ENCODE data around the gene HNF1B.
"Not testable (repeated sequence)": the region's sequence is repeated elsewhere in the genome, so short reads cannot be mapped to it uniquely, and the experiment has no call there.

Gene HNF1B

GRCh38 chr17:37788526-37788925 is 43.7 kb upstream of the HNF1B start:
- CTCF ChIA-PET, result no interaction called here
- DNase-seq (ENCODE audit: extremely low spot score), result no peak
- POLR2A ChIA-PET, result no interaction called here
- no peak for TF ChIP-seq CTCF (IDR thresholded peaks at IDR 0.05; ENCODE audit: control extremely low read depth, extremely low read depth, low read depth, missing control alignments)

GRCh38 chr17:37787055-37787757 is 42.3 kb upstream of the HNF1B start:
- POLR2A ChIA-PET, result no interaction called here
- DNase-seq (ENCODE audit: extremely low spot score), result no peak
- CTCF ChIA-PET, result interaction anchor here (0.6 to 1.0 kb wide), 3 partner anchors 17 to 177 kb away, joined by 3 to 6 read pairs (median 4); partner anchors contain the start of gene SYNRG
- no peak for TF ChIP-seq CTCF (IDR thresholded peaks at IDR 0.05; ENCODE audit: control extremely low read depth, extremely low read depth, low read depth, missing control alignments)

- DNase-seq (ENCODE audit: extremely low spot score), result no peak
- no peak for TF ChIP-seq CTCF (IDR thresholded peaks at IDR 0.05; ENCODE audit: control extremely low read depth, extremely low read depth, low read depth, missing control alignments)
- ChIA-PET POLR2A (no interaction called here), CTCF (interaction anchor here (1.0 kb wide), 2 partner anchors 16 to 21 kb away, joined by 4 to 6 read pairs; no protein-coding TSS in a partner anchor)
These were observed 41.6 kb upstream of the HNF1B start for GRCh38 chr17:37786481-37786880.

- POLR2A ChIA-PET; DNase-seq (ENCODE audit: extremely low spot score): not testable (repeated sequence)
- CTCF ChIA-PET, result interaction anchor here (1.1 to 2.4 kb wide), 3 partner anchors 9 to 12 kb away, joined by 4 to 9 read pairs (median 6); no protein-coding TSS in a partner anchor
These were observed 37.6 kb upstream of the HNF1B start for GRCh38 chr17:37782460-37782859.

- CTCF ChIA-PET, result interaction anchor here (1.4 to 2.0 kb wide), 3 partner anchors 10 to 47 kb away, joined by 3 to 19 read pairs (median 16); no protein-coding TSS in a partner anchor
- TF ChIP-seq CTCF (IDR thresholded peaks at IDR 0.05; ENCODE audit: control extremely low read depth, extremely low read depth, low read depth, missing control alignments), result no peak
- POLR2A ChIA-PET, result no interaction called here
These were observed 36.6 kb upstream of the HNF1B start for GRCh38 chr17:37781451-37781850.

GRCh38 chr17:37779554-37779953 is 34.7 kb upstream of the HNF1B start:
- no peak for TF ChIP-seq CTCF (IDR thresholded peaks at IDR 0.05; ENCODE audit: control extremely low read depth, extremely low read depth, low read depth, missing control alignments)
- ChIA-PET POLR2A (no interaction called here), CTCF (interaction anchor here (1.0 to 2.0 kb wide), 4 partner anchors 10 to 37 kb away, joined by 3 to 19 read pairs (median 10); no protein-coding TSS in a partner anchor)
- no peak for DNase-seq (ENCODE audit: extremely low spot score)

More at GRCh38 chr17:37781451-37781850, 36.6 kb upstream of the HNF1B start:
- no peak for DNase-seq (ENCODE audit: extremely low spot score)

- no peak for TF ChIP-seq CTCF (IDR thresholded peaks at IDR 0.05; ENCODE audit: control extremely low read depth, extremely low read depth, low read depth, missing control alignments)
- DNase-seq (ENCODE audit: extremely low spot score), result peak; percentile 71
- CTCF ChIA-PET, result interaction anchor here (6.8 kb wide), 1 partner anchor 17 kb away, joined by 44 read pairs; no protein-coding TSS in a partner anchor
- POLR2A ChIA-PET, result interaction anchor here (0.6 kb wide), 1 partner anchor 164 kb away, joined by 3 read pairs; no protein-coding TSS in a partner anchor
These were observed 29.6 kb upstream of the HNF1B start for GRCh38 chr17:37774504-37774903.

Data from GM10248 (cell line).